T-helper 1 cell treated with Interleukin-12 subunit alpha and Interleukin-12 subunit beta and Interleukin-4 antibody, amounts not matched to agents 30 ng/mL and 1 ng/mL, for 36 hours (primary cell): ENCODE measurements around the gene FAM161B. TPM values are rescaled to one million over a fixed set of nuclear protein-coding genes. Genes with fewer than 3 reads are reported as not detected.
"Not testable (repeated sequence)": the region's sequence is repeated elsewhere in the genome, so short reads cannot be mapped to it uniquely, and the experiment has no call there.

Source experiments
- intact Hi-C: fragments of 100-400 bp; cut with micrococcal nuclease; formaldehyde crosslinking; loops from one replicate; pipeline ENCODE4 v1.15.1; 2024
- total RNA-seq: library from RNA; stranded (reverse); gene quantifications from 2 replicates; pipeline ENCODE4 v1.2.3, GENCODE V29; 2022

Gene FAM161B
- total RNA-seq, 1 donor from 2014 or later: 1.4 TPM

DNA sequence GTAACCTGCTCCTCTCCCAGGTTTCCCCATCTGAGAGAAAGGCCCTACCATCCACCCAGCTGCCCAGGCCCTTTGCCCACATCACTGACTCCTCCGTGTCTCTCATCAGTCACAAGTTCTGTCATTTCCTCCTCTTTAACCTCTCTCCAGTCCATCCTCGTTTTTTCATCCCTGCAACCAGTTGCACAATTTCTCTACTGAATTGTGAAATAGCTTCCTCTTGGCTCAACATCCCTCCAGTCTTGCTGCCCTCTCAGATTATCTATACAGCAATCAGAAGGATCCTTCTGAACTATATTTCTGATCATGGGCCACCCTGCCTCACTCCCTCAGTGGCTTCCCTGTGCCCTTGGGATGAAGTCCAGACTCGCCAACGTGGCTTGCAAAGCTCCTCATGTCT is 6.8 kb downstream of the FAM161B start:
- intact Hi-C loops: no loop called here

DNA sequence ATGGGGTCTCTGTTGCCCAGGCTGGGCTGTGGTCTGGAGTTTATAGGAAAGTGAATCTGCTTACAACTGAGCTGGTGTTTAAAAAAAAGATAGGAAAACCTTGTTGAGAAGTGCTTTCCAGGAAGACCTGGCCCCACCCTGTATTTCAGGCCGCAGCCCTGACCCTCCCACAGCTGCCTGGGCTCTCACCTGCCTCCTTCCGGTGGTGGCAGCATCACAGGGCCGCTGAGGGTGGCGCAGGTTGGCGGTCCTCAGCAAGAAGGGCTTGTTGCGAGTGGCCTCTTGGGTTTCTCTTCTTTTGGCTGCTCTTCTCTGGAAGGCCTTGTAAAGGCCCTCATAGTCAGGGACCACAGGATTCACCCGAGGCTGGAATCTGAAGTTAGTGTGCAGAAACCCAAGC is 7.7 kb downstream of the FAM161B start:
- intact Hi-C loops: no loop called here

DNA sequence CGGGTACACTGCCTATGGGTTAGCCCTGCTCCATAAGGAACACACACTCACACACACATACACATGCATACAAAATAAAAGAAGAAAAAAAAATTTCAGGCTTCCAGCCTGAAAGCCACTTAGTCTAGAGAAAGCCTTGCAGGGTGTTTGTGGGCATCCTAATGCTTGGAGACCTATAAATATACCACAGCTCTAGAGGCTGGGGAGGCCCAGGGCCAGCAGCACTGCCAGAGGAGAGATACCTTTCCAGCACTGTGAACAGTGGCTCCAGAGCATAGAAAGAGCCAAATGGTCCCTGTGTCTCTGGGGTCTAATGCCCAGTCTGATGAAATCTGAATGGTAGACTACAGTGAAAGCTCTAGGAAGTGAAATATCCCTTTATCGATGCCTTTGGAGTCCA is 12.9 kb downstream of the FAM161B start:
- intact Hi-C loops: no loop called here

DNA sequence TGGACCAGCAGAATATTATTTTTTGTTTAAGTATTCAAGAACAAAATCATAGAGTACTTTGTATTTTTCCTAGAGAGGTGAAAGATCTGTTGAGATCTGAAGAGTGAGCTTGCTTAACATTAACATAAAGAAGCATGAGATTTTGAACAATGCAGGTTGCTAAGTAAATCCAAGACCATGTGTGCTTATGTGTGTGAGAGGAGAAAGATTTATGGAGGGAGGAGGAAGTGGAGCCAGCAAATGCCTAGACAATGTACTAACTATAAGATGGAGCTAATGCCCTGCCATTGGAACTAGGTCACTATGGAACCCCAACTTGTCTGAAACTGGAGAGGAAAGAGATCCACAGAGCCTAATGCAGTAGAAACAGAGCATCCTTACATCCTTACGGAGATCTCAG is 13.3 kb downstream of the FAM161B start:
- intact Hi-C loops: no loop called here

DNA sequence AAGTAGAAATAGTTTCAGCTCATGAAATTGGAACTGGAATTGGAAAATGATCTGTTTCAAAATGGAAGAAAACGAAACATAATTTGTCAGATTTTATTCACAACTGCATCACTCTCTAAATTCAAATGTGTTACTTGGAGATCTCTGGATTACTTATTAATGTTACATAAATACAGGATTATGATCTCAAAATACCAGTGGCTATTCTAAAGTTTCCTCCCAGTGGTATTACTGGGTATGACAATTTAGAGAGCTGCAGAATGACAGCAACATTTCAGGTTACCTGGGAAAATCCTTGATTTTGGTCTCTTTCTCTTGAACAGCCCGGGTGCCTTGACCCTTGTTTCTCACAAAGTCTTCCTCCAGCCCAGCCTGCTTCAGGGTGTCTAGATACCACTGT is 14.2 kb downstream of the FAM161B start:
- intact Hi-C loops: no loop called here

DNA sequence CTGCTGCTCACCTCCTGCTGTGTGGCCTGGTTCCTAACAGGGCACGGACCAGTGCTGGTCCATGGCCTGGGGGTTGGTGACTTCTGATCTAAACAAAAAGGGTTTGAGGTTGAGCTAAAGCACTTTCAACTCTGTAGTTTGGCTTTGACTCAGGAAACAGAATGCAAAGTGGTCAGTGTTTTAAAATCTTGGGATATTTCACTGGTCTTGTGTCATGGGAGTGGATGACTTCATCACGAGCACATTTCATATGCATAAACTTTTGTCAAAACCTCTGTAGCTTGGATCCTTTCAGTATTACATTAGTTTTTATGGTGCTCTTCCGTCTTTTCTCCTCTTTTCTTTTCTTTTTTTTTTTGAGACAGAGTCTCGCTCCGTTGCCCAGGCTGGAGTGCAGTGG is 25.6 kb downstream of the FAM161B start:
- intact Hi-C loops: no loop called here

DNA sequence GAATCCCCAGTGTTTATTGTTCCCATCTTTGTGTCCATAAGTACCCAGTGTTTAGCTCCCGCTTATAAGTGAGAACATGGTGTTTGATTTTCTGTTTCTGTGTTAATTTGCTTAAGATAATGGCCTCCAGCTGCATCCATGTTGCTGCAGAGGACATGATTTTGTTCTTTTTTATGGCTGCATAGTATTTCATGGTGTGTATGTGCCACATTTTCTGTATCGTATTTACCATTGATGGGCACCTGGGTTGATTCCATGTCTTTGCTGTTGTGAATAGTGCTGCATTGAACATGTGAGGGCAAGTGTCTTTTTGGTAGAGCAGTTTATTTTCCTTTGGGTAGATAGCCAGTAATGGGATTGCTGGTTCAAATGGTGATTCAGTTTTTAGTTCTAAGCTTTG is 30.4 kb downstream of the FAM161B start:
- intact Hi-C loops: not testable (repeated sequence)

DNA sequence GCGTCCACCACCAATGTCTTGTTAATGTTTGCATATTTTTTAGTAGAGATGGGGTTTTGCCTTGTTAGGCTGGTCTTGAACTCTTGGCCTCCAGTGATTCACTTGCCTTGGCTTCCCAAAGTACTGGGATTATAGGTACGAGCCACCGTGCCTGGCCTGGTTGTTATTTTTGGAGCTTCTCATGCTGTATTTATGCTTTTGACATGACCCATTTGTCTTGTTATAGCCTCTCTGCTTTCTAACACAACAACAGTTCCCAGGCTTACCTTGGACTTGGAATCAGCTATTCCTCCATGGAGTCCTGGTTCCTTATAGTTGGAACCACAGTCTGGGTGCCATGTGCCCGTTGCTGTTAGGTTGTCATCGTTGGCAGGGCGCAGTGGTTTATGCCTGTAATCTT is 33.6 kb downstream of the FAM161B start:
- intact Hi-C loops: no loop called here

DNA sequence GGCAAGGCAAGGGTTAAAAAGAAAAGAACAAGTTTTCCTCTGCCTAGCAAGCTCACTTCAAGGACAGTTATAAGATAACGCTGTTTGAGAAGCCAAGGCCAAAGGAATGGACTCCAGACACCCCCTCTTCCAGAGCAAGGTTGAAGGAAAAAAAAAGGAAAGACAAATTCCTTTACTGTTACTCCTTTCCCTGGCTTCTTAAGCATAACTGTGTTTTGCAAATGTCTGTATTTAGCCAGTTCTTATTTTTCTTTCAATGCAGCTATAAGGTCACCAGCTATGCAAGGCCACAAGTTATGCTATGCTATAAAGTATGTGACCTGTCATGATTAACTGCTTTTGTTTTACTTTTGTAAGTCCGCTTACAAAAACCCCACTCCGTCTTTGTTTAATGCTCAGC is 36.6 kb downstream of the FAM161B start:
- intact Hi-C loops: no loop called here

DNA sequence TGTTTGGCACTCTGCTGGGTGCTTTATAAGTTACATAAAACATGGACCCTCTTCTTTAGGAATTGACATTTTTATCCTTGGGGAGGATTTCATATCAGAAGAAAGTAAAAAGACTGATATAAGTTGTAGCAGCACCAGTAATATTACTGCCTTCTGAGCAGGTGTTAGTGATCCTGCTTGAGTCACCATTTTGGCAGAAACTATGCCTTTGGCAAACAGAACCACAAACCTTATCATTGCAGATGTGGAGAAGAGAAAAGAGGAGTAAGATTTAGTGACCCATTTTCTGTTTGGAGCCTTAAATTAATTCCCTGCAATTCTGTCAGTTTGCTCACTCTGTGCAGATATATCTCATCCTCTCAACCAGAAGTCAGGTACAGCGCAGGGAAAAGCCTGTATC is 40.2 kb downstream of the FAM161B start:
- intact Hi-C loops: no loop called here

DNA sequence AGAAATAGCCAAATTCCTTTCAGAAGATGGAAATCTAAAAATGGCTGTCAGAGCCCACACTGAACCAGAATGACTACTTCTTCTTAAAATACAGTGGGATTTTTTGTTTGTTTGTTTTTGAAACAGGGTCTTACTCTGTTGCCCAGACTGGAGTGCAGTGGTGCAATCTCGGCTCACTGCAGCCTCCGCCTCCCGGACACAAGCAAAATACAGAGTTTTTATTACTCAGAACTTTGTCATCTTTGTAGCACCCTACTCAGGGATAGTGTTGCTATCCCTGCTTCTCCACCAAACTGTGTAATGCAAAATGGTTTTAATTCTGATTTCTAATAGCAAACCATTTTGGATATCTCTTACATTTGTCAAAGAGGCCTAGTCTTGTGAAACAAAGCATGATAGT is 46.9 kb downstream of the FAM161B start:
- intact Hi-C loops: no loop called here

DNA sequence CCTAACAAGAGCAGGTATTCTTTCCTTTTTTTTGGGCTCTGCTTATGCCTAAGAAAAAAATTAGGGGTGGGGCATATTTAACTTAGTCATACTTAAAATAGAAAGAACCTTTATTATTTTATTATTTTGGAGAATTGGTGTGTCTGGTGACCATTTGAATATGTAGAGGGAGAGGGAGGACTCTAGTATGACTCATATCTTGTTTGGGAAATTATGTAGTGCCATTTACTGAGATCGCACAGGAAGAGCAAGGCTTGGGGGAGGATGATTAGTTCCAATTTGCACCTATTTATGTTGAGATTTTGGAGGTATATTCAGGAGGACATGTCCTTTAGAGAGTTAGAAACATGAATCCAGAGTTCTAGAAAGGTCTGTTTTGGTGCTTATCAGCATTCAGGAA is 53.4 kb downstream of the FAM161B start:
- intact Hi-C loops: no loop called here

DNA sequence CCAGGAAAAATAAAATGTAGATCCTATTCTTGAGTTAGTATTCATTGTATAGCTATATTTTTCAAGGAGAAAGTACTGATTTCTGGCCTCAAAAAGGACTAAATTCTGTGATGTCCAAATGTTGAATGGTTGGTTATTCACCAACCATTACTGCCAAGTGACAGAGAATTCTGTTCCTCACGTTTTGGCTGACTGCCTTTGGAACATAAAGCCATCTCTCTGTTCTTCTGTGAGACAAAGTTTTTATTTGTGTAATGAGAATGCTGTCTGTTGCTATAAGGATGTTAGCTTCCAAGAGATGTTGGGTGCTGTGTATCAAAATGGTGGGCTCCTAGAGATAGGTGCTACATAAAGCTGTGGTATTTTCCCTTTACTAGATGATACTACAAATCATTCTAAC is 54.0 kb downstream of the FAM161B start:
- intact Hi-C loops: no loop called here

DNA sequence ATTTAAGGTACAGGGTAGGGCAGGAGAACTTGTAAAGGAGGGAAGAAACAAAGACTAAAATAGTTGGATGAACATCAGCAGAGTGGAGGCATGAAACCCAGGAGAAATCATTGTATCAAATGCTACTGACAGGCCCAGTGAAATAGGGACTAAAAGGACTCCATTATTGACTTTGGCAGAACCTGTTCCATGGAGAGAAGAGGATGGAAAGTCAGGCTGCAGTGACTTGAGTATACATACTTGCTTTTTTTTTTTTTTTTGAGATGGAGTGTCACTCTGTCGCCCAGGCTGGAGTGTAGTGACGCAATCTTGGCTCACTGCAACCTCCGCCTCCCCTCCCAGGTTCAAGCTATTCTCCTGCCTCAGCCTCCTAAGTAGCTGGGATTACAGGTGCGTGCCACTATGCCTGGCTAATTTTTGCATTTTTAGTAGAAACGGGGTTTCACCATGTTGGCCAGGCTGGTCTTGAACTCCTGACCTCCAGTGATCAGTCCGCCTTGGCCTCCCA is 55.7 kb downstream of the FAM161B start:
- intact Hi-C loops: not testable (repeated sequence)

DNA sequence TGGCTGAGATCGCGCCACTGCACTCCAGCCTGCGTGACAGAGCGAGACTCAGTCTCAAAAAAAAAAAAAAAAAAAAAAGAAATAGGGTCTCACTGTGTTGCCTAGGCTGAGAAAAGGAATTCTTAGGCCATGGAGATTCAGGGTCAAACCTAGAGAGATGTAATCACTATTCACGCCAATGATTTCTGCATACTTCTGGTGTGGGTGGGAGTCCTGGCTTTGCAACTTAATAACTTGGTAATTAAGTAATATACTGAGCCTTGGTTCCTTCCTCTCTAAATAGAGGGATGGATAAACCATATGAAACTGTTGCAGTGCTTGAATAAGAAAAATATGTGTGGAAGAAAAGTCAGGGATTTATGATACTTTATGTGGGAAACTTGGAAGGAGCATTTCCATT is 60.5 kb downstream of the FAM161B start:
- intact Hi-C loops: loop anchor here (5.0 to 10.0 kb wide), 4 partner anchors 147 to 1655 kb away; partner anchors contain the start of gene DCAF4

DNA sequence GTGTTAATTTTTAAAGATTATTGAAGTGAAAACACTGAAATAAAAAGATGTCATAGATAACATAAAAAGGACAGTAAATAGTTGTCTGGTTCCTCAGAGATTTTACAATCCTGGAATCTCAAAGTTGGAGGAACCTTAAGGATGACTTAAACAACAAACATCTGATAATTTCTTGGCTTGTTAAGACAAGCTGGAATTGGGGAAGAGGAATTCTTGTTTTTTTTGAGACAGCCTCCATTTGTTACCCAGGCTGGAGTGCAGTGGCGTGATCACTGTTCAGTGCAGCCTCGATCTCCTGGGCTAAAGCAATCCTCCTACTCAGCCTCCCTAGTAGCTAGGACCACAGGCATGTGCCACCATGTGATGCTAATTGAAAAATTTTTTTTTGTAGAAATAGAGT is 60.9 kb downstream of the FAM161B start:
- intact Hi-C loops: loop anchor here (5.0 to 10.0 kb wide), 4 partner anchors 147 to 1656 kb away; partner anchors contain the start of gene DCAF4

DNA sequence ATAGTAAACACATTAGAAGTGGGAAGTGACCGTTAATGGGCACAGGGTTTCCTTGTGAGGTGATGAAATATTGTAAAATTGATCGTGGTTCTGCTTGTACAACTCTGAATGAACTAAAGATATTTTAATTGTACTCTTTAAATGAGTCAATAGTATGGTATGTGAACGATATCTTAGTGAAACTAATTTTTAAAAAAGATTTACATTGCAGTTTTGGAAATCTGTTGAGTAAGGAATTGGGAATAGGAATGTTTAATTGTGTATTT is 61.5 kb downstream of the FAM161B start:
- intact Hi-C loops: loop anchor here (5.0 to 10.0 kb wide), 4 partner anchors 146 to 1656 kb away; partner anchors contain the start of gene DCAF4

DNA sequence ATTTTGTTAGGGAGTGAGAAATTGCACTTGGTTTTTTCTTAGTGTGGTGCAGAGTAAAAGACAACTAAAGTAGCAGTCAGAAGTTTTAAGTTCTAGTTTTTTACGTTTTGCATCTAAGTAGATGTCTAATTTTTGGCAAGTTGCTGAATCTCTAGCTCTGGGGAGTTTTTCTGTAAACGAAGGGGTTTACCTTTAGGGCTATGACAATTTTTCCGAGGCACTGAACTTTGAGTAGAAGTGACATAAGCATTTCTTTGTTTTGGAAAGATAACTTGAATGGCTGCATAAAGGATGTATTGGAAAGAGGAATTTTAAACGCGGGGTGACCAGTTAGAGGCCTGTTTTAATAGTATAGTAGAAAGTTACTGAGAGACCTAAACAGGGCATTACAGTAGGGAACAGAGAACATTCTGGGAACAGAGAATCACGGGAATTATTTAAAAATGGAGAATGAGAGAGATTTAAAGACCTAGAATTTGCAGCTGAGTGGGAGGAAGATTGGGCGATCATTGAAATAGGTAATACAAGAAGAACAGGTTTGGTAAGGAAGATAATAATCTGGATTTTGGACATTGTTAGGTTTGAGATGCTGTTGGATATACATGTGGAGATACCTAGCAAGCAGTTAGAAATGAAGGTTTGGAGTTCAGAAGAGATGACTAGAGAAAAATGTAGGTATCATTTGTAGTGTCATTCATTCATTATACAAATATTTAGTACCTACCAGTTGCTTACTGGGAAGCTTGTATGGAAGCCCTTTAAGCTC is 62.0 kb downstream of the FAM161B start:
- intact Hi-C loops: loop anchor here (1.0 to 10.0 kb wide), 6 partner anchors 146 to 1657 kb away; partner anchors contain the start of genes ALDH6A1, DCAF4, DNAL1 and LIN52

DNA sequence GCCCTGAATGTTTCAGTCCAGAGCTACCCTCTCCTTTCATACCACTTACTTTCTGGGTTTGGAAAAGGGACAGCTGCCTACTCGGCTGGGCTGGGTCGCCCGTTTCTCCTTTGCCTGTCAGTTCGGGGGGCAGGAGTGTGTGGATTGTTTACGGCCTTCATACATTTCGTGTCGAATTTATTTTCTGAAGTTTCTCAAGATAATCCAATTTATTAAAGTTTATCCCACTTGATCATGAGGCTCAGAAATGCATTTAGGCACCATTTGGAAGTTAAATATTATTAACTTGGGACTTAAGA is 62.6 kb downstream of the FAM161B start:
- intact Hi-C loops: loop anchor here (1.0 to 10.0 kb wide), 6 partner anchors 145 to 1658 kb away; partner anchors contain the start of genes ALDH6A1, DCAF4, DNAL1 and LIN52

DNA sequence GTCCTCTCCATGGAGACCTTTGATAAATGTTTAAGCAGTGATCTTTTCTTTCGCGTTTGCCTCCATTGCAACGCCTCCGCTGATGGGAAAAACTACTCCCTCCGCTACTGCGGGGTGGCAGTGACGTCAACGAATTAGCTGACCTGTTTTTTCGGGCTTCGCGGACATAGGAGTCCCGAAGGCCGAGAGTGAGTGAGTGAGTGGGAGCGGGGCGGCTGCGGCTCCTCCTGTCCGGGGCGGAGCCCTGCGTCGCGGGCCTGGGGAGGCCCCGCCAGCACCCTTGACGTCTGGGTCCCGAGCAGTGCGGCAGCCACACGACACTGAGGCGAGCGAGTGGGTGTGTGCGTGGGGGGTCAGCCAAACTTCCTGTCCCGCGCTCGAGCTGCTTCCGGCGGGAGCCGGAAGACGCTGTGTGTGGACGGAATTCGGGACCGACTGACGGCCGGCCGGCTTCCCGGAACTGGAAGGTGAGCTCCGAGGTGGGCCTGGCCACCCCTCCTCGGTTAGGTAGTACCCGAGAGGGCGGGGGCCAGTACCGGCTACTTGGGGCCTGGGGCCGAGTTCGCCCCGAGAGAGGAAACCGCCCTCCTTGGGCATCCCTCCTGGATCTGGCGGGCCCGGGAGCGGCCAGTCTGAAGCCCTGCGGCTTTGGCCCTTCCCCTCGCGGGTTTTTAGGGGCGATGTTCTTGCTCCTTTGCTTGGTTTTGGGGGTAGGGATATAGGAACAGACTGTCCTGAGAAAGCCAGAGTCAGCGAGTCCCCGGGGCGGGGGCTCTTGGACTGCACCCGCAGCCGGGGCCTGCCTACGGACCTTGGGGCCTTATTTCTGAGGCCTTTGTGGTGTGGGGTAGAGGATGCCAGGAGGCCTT is 63.2 kb downstream of the FAM161B start, which contains the start of gene ZNF410:
TSS of gene ZNF410 (plus strand) at position 411 of the 869 bp plus-strand sequence. CDS start 5,317 bp downstream, outside the sequence.
- intact Hi-C loops: loop anchor here (1.0 to 10.0 kb wide), 16 partner anchors 35 to 1658 kb away; partner anchors contain the start of genes ALDH6A1, BBOF1, COQ6 and DCAF4

DNA sequence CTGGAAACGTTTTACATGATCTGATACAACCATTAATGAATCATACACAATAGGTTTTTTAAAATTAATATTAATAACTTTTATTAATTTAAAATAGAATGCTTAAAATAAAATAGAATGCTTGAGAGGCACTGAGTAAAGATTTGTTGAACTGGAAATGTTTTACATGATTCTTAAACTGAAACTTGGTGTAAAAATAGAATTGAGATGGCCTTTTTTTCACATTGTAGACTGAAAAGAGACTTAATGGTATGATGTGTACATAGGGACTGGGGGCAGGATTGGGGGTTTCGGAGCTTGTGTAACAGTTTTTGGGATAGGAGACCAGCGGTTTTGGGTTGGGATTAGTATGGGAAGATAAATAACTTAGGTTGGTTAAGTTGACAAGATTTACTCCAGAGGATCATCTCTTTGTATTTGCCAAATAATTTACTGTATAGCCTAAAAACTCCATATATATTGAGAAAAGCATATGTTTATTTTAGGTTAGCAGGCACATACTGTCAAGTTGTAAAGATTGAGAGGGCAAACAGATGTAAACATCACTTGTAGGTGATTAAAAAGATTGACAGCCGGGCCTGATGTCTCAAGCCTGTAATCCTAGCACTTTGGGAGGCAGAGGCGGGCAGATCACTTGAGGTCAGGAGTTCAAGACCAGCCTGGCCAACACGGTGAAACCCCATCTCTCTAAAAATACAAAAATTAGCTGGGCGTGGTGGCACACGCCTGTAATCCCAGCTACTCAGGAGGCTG is 65.3 kb downstream of the FAM161B start:
- intact Hi-C loops: loop anchor here (5.0 to 10.0 kb wide), 4 partner anchors 142 to 1660 kb away; partner anchors contain the start of gene DCAF4
